Stimulated activated CD4-positive, alpha-beta T cell treated with anti-CD3 and anti-CD28 coated beads, Interleukin-2, amount 100 ng/mL, for 24 hours (primary cell): ENCODE measurements around the gene NEDD8.

Experiments used
- DNase-seq, 2 donors: peaks; one replicate each; pipeline ENCODE4 v3.0.0-alpha.2; 2020

NEDD8 gene

GRCh38 chr14:24262821-24263733 is 30.9 kb upstream of the NEDD8 start, which contains the start of gene TGM1:
Gene TGM1 (minus strand): TSS chr14:24263177. CDS start chr14:24262352, 825 bp downstream.
- no peak for DNase-seq

GRCh38 chr14:24261969-24262327 is 29.8 kb upstream of the NEDD8 start:
- DNase-seq: no peak

GRCh38 chr14:24261256-24261968 is 29.2 kb upstream of the NEDD8 start:
- no peak for DNase-seq

- DNase-seq: no peak
Observed at GRCh38 chr14:24260780-24261157, 28.6 kb upstream of the NEDD8 start.

GRCh38 chr14:24260026-24260779 is 28.0 kb upstream of the NEDD8 start:
- no peak for DNase-seq

- DNase-seq: no peak
Observed at GRCh38 chr14:24259282-24260025, 27.3 kb upstream of the NEDD8 start.

- no peak for DNase-seq
Observed at GRCh38 chr14:24258548-24259265, 26.5 kb upstream of the NEDD8 start.

GRCh38 chr14:24258119-24258518 is 26.0 kb upstream of the NEDD8 start:
- DNase-seq: no peak

- no peak for DNase-seq
Observed at GRCh38 chr14:24256960-24257359, 24.8 kb upstream of the NEDD8 start.

GRCh38 chr14:24255931-24256711 is 24.0 kb upstream of the NEDD8 start:
- no peak for DNase-seq

- no peak for DNase-seq
Observed at GRCh38 chr14:24255438-24255837, 23.3 kb upstream of the NEDD8 start.

- DNase-seq: no peak
Observed at GRCh38 chr14:24254630-24255392, 22.6 kb upstream of the NEDD8 start.

GRCh38 chr14:24253936-24254335 is 21.8 kb upstream of the NEDD8 start:
- DNase-seq: no peak

- no peak for DNase-seq
Observed at GRCh38 chr14:24252289-24253124, 20.3 kb upstream of the NEDD8 start.

GRCh38 chr14:24251880-24252288 is 19.7 kb upstream of the NEDD8 start:
- DNase-seq: no peak

GRCh38 chr14:24250354-24250753 is 18.2 kb upstream of the NEDD8 start:
- DNase-seq: no peak

- DNase-seq: no peak
Observed at GRCh38 chr14:24249230-24250021, 17.3 kb upstream of the NEDD8 start.

GRCh38 chr14:24247422-24247821 is 15.3 kb upstream of the NEDD8 start:
- DNase-seq: no peak
